ENCODE results near the gene NKAP. TPM values are rescaled to one million over a fixed set of nuclear protein-coding genes. Genes with fewer than 3 reads are reported as not detected.

Gene NKAP
- total and polyA plus RNA-seq, 9 of the 15 experiments (the other 6 are each of a cell fraction or from before 2014, with no cell fraction given): 3.1 to 8.3 (median 7.0) TPM

DNA sequence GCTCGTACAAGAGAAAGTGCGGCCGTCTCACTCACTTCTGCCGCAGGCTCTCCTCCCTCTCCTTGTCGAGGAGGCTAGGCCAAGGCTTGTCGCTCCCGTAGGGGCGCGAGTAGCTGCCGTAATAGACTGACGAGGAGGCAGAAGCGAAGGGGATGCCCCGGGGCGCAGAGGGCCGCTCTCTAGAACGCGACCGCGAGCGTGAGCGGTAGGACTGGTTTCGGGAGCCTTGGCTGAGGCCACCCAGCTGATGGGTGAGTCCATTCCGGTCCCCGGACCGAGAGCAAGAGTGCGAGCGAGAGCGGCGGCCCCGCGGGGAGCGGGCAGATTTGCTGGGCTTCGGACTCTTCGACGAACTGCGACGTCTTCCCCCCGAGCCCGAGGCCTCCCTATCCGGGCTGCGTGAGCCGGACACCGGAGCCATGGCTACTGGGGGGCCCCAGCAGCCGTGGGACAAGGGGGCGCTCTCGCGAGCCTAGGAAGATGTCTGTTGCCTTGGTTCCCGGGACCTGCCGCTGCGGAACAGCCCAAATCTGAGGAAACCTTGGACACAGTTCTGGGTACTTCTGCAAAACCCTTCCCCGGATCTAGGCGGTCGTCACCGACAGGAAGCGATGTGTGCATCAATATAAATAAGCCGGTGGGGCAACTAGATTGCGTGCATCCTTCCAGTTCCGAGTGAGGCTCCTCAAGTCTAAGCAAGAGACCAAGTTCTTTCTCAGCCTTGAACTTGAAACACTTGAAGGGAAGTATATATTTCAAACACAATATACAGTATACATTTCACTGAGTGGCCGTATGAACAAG lies at the start of gene NKAP (continued):
- TF ChIP-seq RAD21 (CRISPR knock-in tag; conservative IDR thresholded peaks at IDR 0.05 in 1 of 2, IDR thresholded peaks at IDR 0.05 in 1 of 2) (no peak), DMBX1 (CRISPR knock-in tag; IDR thresholded peaks at IDR 0.05; ENCODE audit: borderline replicate concordance) (no peak), SMARCB1 (IDR thresholded peaks at IDR 0.05; ENCODE audit: insufficient read length, low read depth) (no peak), KDM1A (IDR thresholded peaks at IDR 0.05) (no peak), OTX1 (CRISPR knock-in tag; IDR thresholded peaks at IDR 0.05) (no peak), NELFE (IDR thresholded peaks at IDR 0.05; ENCODE audit: insufficient read depth, insufficient read length) (no peak), TBP (optimal IDR thresholded peaks at IDR 0.05; ENCODE audit: low read depth, low read length) (peak; percentile 78), FOXJ2 (tag; IDR thresholded peaks at IDR 0.05) (peak; percentile 98), ZFP1 (CRISPR knock-in tag; IDR thresholded peaks at IDR 0.05) (no peak), HIVEP1 (CRISPR knock-in tag; IDR thresholded peaks at IDR 0.05) (no peak), TEAD4 (IDR thresholded peaks at IDR 0.05; ENCODE audit: low read length) (no peak), TEAD4 (CRISPR knock-in tag; IDR thresholded peaks at IDR 0.05; ENCODE audit: borderline replicate concordance) (no peak), ILF3 (IDR thresholded peaks at IDR 0.05; ENCODE audit: borderline replicate concordance) (no peak), MCM3 (IDR thresholded peaks at IDR 0.05) (no peak), MTA3 (IDR thresholded peaks at IDR 0.05; ENCODE audit: borderline replicate concordance) (peak; percentile 43; the same call in 1 of the 2 replicates), ZFX (CRISPR knock-in tag; IDR thresholded peaks at IDR 0.05) (peak; percentile 88)
- TF ChIP-seq, protein P1, sequence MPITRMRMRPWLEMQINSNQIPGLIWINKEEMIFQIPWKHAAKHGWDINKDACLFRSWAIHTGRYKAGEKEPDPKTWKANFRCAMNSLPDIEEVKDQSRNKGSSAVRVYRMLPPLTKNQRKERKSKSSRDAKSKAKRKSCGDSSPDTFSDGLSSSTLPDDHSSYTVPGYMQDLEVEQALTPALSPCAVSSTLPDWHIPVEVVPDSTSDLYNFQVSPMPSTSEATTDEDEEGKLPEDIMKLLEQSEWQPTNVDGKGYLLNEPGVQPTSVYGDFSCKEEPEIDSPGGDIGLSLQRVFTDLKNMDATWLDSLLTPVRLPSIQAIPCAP (CRISPR knock-in tag; IDR thresholded peaks at IDR 0.05; ENCODE audit: borderline replicate concordance): 0 out of 2 replicates have a peak, but pooled peaks have one; percentile 44
- TF ChIP-seq, protein P2, sequence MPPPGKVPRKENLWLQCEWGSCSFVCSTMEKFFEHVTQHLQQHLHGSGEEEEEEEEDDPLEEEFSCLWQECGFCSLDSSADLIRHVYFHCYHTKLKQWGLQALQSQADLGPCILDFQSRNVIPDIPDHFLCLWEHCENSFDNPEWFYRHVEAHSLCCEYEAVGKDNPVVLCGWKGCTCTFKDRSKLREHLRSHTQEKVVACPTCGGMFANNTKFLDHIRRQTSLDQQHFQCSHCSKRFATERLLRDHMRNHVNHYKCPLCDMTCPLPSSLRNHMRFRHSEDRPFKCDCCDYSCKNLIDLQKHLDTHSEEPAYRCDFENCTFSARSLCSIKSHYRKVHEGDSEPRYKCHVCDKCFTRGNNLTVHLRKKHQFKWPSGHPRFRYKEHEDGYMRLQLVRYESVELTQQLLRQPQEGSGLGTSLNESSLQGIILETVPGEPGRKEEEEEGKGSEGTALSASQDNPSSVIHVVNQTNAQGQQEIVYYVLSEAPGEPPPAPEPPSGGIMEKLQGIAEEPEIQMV (tag; conservative IDR thresholded peaks at IDR 0.05; ENCODE audit: low read depth): no peak
- TF ChIP-seq, protein P3, sequence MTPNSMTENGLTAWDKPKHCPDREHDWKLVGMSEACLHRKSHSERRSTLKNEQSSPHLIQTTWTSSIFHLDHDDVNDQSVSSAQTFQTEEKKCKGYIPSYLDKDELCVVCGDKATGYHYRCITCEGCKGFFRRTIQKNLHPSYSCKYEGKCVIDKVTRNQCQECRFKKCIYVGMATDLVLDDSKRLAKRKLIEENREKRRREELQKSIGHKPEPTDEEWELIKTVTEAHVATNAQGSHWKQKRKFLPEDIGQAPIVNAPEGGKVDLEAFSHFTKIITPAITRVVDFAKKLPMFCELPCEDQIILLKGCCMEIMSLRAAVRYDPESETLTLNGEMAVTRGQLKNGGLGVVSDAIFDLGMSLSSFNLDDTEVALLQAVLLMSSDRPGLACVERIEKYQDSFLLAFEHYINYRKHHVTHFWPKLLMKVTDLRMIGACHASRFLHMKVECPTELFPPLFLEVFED (CRISPR knock-in tag; conservative IDR thresholded peaks at IDR 0.05): no peak
- TF ChIP-seq, protein P4, sequence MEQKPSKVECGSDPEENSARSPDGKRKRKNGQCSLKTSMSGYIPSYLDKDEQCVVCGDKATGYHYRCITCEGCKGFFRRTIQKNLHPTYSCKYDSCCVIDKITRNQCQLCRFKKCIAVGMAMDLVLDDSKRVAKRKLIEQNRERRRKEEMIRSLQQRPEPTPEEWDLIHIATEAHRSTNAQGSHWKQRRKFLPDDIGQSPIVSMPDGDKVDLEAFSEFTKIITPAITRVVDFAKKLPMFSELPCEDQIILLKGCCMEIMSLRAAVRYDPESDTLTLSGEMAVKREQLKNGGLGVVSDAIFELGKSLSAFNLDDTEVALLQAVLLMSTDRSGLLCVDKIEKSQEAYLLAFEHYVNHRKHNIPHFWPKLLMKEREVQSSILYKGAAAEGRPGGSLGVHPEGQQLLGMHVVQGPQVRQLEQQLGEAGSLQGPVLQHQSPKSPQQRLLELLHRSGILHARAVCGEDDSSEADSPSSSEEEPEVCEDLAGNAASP (IDR thresholded peaks at IDR 0.05): no peak
- TF ChIP-seq, protein P5, sequence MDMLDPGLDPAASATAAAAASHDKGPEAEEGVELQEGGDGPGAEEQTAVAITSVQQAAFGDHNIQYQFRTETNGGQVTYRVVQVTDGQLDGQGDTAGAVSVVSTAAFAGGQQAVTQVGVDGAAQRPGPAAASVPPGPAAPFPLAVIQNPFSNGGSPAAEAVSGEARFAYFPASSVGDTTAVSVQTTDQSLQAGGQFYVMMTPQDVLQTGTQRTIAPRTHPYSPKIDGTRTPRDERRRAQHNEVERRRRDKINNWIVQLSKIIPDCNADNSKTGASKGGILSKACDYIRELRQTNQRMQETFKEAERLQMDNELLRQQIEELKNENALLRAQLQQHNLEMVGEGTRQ (CRISPR knock-in tag; IDR thresholded peaks at IDR 0.05): no peak
